ACHN (cell line): ENCODE results near the gene MESP1.
"Not testable (repeated sequence)": the region's sequence is repeated elsewhere in the genome, so short reads cannot be mapped to it uniquely, and the experiment has no call there.

Experiments
- DNase-seq: peaks from one replicate; pipeline ENCODE4 v3.0.0-alpha.2; 2015
- in situ Hi-C: cut with HindIII; loops from 2 replicates; pipeline ENCODE4 v1.10.0; 2017; ENCODE audit warnings: low sequenced_read_pairs, low pct_ligation_motif_present, low pct_unique_long_range_greater_than_20kb

Gene MESP1

DNA sequence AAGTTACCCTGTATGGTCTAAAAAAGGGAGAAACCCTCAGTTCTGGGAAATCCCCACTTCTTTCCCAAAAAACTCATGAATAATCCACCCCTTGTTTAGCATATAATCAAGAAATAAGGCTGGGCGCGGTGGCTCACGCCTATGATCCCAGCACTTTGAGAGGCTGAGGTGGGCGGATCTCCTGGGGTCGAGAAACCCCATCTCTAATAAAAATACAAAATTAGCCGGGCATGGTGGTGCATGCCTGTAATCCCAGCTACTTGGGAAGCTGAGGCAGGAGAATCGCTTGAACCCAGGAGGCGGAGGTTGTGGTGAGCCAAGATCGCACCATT is 31.5 kb upstream of the MESP1 start:
- in situ Hi-C loops, DNase-seq: not testable (repeated sequence)

DNA sequence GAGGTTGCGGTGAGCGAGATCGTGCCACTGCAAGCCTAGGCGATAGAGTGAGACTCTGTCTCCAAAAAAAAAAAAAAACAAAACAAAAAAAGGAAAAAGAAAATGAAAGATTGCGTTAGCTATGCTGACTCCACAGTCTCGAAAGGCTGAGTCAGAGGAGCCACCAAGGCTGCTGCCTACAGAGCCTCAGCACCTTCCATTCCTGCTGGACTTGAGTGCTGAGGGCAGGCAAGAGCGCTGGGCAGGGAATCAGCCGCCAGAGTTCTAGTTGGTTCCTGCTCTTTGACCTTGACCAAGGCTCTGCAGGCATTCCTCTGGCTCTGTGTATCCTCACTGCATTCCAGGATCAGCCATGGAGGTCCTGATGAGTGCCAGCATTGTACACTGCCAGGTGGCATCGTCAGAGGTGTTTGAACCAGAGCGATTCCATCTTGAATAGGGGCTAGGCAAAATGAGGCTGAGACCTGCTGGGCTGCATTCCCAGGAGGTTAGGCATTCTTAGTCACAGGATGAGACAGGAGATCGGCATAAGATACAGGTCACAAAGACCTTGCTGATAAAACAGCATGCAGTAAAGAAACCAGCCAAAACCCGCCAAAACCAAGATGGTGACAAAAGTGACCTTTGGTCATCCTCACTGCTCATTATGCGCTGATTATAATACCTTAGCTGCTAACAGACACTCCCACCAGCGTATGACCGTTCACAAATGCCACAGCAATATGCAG is 31.0 kb upstream of the MESP1 start:
- no peak for DNase-seq
- in situ Hi-C loops: no loop called here

- DNase-seq: no peak
- in situ Hi-C loops: no loop called here
Measured at GRCh38 chr15:89781055-89781454, 30.0 kb upstream of the MESP1 start.

DNA sequence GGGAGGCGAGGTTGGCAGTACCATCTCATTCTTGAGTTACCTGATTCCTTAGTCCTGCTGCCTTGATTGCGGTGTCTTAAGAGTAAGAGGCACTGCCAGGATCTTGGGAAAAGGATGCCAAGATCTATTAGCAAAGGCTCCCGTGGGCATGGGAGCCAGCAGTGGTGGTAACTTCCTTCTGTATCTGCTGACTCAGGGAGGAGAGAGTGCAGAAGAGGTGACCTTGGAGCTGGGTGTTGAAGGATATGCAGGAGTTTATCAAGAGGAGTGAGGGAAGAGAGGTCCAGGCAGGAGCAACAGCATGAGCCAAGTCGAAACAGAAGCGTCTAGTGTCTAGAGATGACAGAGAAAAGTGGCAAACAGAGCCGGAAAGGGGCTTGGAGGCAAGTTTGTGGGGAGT is 29.6 kb upstream of the MESP1 start:
- no peak for DNase-seq
- in situ Hi-C loops: no loop called here

GRCh38 chr15:89778861-89779260 is 27.8 kb upstream of the MESP1 start:
- DNase-seq: no peak
- in situ Hi-C loops: no loop called here

GRCh38 chr15:89777782-89778380 is 26.8 kb upstream of the MESP1 start:
- in situ Hi-C loops: no loop called here
- no peak for DNase-seq

DNA sequence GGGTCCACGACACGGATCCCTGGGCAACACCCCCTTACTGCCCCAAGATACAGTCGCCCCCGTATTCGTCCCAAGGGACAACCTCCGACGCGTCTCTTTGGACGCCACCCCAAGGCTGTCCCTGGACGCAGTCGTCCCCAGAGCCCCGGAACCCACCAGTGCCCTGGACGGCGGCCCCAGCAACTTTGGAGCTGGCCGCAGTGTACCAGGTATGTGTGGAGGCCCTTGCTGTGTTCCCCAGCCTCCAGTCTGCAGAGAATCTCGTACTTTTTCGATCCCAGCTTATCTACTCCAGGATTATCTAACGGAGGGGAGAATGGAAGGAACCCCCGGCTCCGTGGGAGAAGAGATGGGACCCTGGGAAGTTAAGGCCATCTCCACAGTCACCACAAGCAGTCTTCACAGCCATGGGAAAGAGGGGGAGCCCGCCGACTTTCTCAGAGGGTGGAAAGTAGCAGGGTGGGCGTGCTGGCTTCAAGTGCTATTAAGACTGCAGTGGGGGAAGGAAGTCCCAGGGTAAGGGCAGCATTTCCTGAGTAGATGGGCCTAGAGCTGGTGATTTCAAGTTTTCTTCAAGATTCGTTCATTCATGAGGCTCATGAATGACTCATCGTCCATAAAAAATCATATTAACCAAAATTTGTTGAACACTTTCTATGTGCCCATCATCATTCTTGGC is 26.2 kb upstream of the MESP1 start:
- in situ Hi-C loops: no loop called here
- DNase-seq: no peak

- peak; percentile 79 for DNase-seq
- in situ Hi-C loops: no loop called here
Measured at GRCh38 chr15:89776274-89777072, 25.4 kb upstream of the MESP1 start, which contains the start of gene MESP2. Gene MESP2, plus strand, starts transcription at chr15:89776332. Its CDS starts 26 bp downstream, at chr15:89776358.

- in situ Hi-C loops: no loop called here
- DNase-seq: no peak
Measured at GRCh38 chr15:89775815-89776214, 24.8 kb upstream of the MESP1 start.

GRCh38 chr15:89774492-89774891 is 23.4 kb upstream of the MESP1 start:
- in situ Hi-C loops: no loop called here
- no peak for DNase-seq

DNA sequence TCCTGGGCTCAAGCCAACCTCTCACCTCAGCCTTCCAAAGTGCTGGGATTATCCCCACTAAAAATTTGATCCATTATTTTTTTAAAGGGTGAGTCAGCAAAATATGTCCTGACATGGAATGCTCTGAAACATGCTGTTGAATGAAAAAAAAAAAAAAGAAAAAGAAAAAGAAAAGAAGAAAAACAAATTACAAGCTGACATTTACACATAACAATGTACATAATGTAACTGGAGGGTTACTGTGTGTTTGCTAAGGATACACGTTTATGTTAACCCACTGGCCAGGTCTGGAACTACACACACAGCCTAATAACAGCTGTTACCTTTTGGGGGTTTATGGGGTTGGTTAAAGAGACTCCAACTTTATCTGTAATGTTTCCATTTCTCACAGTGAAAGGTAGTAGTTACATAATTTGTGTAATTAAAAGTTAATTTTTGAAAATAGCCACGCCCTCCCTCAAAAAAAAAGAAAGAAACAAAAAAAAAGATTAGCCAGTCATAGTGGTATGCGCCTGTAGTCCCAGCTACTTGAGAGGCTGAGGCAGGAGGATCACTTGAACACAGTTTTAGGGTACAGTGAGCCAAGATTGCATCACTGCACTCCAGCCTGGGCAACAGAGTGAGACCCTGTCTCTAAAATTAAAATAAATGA is 22.0 kb upstream of the MESP1 start:
- peak; percentile 8 for DNase-seq
- in situ Hi-C loops: no loop called here

DNA sequence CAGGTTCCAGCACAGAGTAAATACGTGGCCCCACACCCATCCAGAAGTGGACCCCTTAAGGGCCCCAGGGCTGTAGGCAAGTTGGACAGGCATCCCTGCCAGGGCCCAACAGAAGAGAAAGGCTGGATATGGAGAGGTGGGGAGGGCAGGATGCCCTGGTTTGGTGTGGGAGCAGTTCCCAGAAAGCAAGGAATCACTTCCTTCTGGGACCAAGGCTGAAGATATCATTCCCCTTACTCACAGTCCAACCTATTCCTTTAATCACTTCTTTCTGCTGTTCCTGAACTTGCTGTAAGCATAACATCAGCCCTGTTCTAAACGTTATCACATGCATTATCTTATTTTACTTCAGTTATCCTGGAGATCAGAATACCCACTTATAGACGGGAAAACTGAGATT is 19.0 kb upstream of the MESP1 start:
- in situ Hi-C loops: no loop called here
- no peak for DNase-seq

GRCh38 chr15:89769366-89769765 is 18.3 kb upstream of the MESP1 start:
- no peak for DNase-seq

DNA sequence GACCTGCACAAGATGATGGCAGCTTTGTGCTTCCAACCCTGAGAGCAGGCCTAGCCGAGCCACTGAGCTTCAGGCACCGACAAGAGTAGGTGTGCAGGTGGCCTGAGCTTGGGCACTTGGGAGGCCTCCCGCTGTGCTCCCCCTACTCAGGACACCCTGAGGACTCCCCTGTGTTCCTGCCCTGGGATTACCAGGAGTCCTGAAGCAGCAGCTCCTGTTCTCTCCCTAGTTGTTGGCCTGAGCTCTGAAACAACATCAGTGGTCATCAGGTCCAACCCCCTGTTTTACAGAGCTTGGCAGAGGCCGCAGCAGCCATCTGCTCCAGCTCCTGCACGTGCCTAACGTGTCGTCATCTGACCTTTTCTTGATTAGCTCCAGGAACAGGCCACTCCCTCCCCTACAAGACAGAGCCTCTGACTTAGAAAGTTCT is 17.0 kb upstream of the MESP1 start:
- no peak for DNase-seq

More at GRCh38 chr15:89769366-89769765, 18.3 kb upstream of the MESP1 start:
- in situ Hi-C loops: no loop called here

DNA sequence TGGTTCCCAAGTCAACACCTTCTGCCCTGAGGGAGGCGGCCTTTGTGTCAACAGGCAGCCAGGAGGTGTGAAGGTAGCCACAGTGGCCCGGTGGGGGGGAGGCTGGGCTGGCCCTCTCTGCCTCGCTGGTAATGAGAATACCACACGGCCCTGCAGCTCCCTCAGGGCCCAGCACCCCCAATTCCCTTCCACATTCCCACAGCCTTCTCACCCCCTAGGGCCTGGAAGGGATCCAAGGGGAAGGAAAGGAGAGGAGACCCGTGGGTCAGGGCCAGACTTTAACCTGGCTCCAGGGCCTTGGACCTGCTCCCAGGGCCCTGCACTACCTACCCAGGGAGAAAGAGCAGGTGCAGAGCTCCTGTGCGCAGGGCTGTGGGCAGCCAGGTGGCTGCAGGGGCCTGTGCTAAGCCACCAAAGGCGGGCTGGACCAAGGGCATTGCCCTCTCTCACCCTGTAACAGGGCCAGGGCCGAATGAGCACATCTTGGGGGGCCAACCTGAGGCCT is 16.4 kb upstream of the MESP1 start:
- no peak for DNase-seq
- in situ Hi-C loops: no loop called here

More for the DNA sequence above, 17.0 kb upstream of the MESP1 start:
- in situ Hi-C loops: no loop called here

- in situ Hi-C loops: no loop called here
- no peak for DNase-seq
Measured at GRCh38 chr15:89766357-89767311, 15.6 kb upstream of the MESP1 start.

DNA sequence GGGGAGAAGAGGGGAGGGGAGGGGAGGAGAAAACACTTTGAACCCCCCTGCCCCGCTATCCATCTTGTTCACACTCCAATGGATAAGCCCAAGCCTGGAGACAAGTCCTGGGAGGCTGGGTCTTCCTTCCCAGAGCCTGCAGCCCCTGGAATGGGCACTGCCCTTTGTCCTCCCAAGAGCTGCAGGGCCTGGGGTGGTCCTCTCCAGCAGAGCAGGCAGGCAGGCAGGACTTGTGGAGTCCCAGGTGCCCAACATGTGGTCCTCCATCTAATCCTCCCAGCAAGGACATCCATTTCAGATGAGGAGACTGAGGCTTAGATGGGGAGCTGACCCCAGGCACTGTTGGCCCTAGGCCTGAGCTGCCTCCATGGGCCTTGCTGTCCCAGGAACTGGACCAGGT is 14.6 kb upstream of the MESP1 start:
- in situ Hi-C loops: no loop called here
- DNase-seq: no peak
